Pancreas (tissue), 10 donors: ENCODE data around the gene RNASEH2A. TPM values are rescaled to one million over a fixed set of nuclear protein-coding genes. Genes with fewer than 3 reads are reported as not detected.

Source experiments
- ATAC-seq, 4 donors: fragments of 200-7000 bp; cut with Tn5 transposase; one replicate each; pipeline versions ENCODE4 v1.8.0 to v1.9.1; 2020; ENCODE audit warnings: mild to moderate bottlenecking in 4 of 4, moderate library complexity in 4 of 4
- DNase-seq, 6 donors: peaks; one replicate each; pipeline ENCODE4 v3.0.0-alpha.2; 2020
- FAIRE-seq: peaks from 2 replicates; lab custom pipeline; 2012; peaks lifted over from hg19 to GRCh38; lab: Jason Lieb, UNC
- H3K27ac ChIP-seq, 4 donors: fragments of 200-600 bp; sonication (generic); 1 replicate in 3 of 4; 2 replicates in 1 of 4; pipeline versions ENCODE4 v1.5.0 to v1.8.0; 2020
- H3K27me3 ChIP-seq, 4 donors: fragments of 200-600 bp; one replicate each; pipeline ENCODE4 v1.8.0; 2021
- H3K36me3 ChIP-seq, 3 donors: fragments of 200-600 bp; sonication (generic) in 1 of 3; one replicate each; pipeline versions ENCODE4 v1.5.0 to v1.8.0; 2020 to 2021
- H3K4me1 ChIP-seq, 3 donors: fragments of 200-600 bp; one replicate each; pipeline ENCODE4 v1.8.0; 2021
- H3K4me3 ChIP-seq, 4 donors: fragments of 200-600 bp; sonication (generic) in 2 of 4; one replicate each; pipeline versions ENCODE4 v1.5.0 to v1.8.0; 2020 to 2021
- H3K9me3 ChIP-seq, 4 donors: fragments of 200-600 bp; one replicate each; pipeline ENCODE4 v1.8.0; 2021
- WGBS, 2 donors: extraction: QIAGEN DNeasy Blood & Tissue Kit; methylation state at CpG; one replicate each; pipeline ENCODE4 v1.1.7; 2013; 5-methylcytosine and 5-hydroxymethylcytosine counted together
- intact Hi-C, 3 donors: fragments of 100-400 bp; cut with DNase I; formaldehyde crosslinking; loops; one replicate each; pipeline versions ENCODE4 v1.11.1 to v1.14.2; 2022
- polyA plus RNA-seq, 2 donors: library from polyadenylated mRNA; stranded (reverse); fragments of 200-250 nt; gene quantifications; one replicate each; pipeline ENCODE4 v1.2.3, GENCODE V29; 2013
- total RNA-seq, 6 donors: library from RNA; stranded (reverse); fragmentation: NEBNext Ultra II Directional in 4 of 6; extraction: Animal tissue kit (Norgen Biotek cat#: 25700) in 4 of 6; gene quantifications; one replicate each; pipeline versions ENCODE4 v1.2.1 to v1.2.4, GENCODE V29; 2021 to 2023
- TF ChIP-seq, protein P1 (sequence below), 4 donors: fragments of 200-600 bp; sonication (generic) in 3 of 4; IDR thresholded peaks; one replicate each; pipeline versions ENCODE4 v1.5.0 to v1.8.0; 2021; ENCODE audit warnings: antibody characterized with exemption in 4 of 4
- donor health status: healthy with polysubstance abuse.
- donor health status: DM: no; HTN: no; CAD: no; lungs with moderate emphysema.
- donor health status: DM: no; HTN: no; CAD: no.
- donor health status: control.
- donor health status: control.
- donor health status: Bipolar disorder and iron deficiency.
- donor health status: DM: yes; HTN: yes; CAD: no.
- donor health status: DM: no; HTN: no; CAD: no.
- donor health status: DM: no; HTN: no; CAD: no.
- donor health status: DM: yes; HTN: yes; CAD: no.

The RNASEH2A gene
- total and polyA plus RNA-seq, 8 donors = 1.7 to 6.0 (median 3.6) TPM

DNA sequence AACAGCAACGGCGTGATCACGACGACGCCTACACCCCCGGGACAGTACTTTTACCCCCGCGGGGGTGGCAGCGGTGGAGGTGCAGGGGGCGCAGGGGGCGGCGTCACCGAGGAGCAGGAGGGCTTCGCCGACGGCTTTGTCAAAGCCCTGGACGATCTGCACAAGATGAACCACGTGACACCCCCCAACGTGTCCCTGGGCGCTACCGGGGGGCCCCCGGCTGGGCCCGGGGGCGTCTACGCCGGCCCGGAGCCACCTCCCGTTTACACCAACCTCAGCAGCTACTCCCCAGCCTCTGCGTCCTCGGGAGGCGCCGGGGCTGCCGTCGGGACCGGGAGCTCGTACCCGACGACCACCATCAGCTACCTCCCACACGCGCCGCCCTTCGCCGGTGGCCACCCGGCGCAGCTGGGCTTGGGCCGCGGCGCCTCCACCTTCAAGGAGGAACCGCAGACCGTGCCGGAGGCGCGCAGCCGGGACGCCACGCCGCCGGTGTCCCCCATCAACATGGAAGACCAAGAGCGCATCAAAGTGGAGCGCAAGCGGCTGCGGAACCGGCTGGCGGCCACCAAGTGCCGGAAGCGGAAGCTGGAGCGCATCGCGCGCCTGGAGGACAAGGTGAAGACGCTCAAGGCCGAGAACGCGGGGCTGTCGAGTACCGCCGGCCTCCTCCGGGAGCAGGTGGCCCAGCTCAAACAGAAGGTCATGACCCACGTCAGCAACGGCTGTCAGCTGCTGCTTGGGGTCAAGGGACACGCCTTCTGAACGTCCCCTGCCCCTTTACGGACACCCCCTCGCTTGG is 14.1 kb upstream of the RNASEH2A start:
- peak; percentile 73 to 94 (median 80) for DNase-seq
- Histone ChIP-seq H3K27ac (peak overlapping the region; percentile 95 to 100 (median 99)), H3K4me3 (peak overlapping the region; percentile 70 to 95 (median 86)), H3K9me3 (no peaks in the 10 kb centered on the region), H3K4me1 (peaks cover 10 to 32% (median 20%) of the 10 kb centered on the region in 3 donors), H3K36me3 (no peaks in the 10 kb centered on the region), H3K27me3 (no peaks in the 10 kb centered on the region)
- FAIRE-seq = no peak
- intact Hi-C loops = no loop called here
- 0% methylated on average over 76 to 84 of the region's 84 CpGs for WGBS, 2 donors
- peak in 2 of 4 donors; percentile 9 to 11 for ATAC-seq
- TF ChIP-seq, protein P1, sequence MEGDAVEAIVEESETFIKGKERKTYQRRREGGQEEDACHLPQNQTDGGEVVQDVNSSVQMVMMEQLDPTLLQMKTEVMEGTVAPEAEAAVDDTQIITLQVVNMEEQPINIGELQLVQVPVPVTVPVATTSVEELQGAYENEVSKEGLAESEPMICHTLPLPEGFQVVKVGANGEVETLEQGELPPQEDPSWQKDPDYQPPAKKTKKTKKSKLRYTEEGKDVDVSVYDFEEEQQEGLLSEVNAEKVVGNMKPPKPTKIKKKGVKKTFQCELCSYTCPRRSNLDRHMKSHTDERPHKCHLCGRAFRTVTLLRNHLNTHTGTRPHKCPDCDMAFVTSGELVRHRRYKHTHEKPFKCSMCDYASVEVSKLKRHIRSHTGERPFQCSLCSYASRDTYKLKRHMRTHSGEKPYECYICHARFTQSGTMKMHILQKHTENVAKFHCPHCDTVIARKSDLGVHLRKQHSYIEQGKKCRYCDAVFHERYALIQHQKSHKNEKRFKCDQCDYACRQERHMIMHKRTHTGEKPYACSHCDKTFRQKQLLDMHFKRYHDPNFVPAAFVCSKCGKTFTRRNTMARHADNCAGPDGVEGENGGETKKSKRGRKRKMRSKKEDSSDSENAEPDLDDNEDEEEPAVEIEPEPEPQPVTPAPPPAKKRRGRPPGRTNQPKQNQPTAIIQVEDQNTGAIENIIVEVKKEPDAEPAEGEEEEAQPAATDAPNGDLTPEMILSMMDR (IDR thresholded peaks at IDR 0.05) = no peak

GRCh38 chr19:12792853-12793289 is 13.5 kb upstream of the RNASEH2A start:
- Histone ChIP-seq H3K36me3 (no peaks in the 10 kb centered on the region), H3K4me1 (peaks cover 10 to 26% (median 20%) of the 10 kb centered on the region in 3 donors), H3K9me3 (no peaks in the 10 kb centered on the region), H3K27ac (peak overlapping the region; percentile 95 to 100 (median 99)), H3K27me3 (no peaks in the 10 kb centered on the region), H3K4me3 (peak overlapping the region; percentile 70 to 95 (median 86))
- TF ChIP-seq, protein P1 (IDR thresholded peaks at IDR 0.05) = no peak
- intact Hi-C loops = no loop called here
- FAIRE-seq (no peak), ATAC-seq (peak in 1 of 4 donors; percentile 0), DNase-seq (peak in 3 of 6 donors; percentile 43 to 68 (median 47))
- WGBS, 2 donors = 0% methylated on average over 22 of the region's 22 CpGs

DNA sequence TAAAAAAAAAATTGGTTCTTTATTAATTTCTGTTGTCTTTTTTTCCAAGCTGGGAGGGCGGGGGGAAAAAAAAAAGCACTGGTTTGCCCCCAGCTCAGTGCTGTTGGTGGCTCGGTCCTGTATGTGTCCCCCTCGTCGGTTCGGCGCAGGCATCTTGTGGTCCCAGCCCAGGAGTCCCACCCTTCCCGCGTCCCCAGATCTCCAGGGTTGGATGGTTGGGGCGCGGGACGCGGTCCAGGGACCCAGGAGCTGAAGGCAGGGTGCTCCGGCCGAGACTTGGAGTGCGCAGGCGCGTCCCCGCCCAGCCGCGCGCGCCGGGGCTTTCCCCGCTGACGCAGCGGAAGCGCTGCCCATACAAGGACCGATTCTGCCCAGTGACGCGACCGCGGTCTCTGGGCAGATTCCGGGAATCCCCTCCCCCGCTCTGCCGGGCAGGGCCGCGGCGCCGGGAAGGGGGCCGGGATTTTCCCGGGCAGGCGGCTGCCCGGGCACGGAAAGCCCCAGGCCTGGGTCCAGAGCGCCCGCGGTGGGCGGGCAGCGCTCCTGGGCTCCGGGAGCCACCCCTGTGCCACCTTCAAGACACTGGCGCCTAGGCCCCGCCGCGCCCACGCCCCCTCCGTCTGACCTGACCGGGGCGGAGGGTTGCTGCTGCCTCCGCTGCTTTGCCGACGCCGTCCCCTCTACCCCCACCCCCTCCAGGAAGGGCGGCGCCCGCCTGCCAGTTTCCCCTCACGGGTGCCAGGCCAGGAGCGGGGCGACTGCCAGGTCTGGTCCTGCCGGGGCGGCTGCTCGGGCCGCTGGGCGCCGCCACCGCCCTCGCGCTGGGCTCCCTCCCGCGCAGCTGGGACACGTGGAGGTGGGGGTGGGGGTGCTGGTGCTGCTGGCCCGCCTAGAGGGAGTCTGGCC is 12.8 kb upstream of the RNASEH2A start:
- FAIRE-seq = no peak

DNA sequence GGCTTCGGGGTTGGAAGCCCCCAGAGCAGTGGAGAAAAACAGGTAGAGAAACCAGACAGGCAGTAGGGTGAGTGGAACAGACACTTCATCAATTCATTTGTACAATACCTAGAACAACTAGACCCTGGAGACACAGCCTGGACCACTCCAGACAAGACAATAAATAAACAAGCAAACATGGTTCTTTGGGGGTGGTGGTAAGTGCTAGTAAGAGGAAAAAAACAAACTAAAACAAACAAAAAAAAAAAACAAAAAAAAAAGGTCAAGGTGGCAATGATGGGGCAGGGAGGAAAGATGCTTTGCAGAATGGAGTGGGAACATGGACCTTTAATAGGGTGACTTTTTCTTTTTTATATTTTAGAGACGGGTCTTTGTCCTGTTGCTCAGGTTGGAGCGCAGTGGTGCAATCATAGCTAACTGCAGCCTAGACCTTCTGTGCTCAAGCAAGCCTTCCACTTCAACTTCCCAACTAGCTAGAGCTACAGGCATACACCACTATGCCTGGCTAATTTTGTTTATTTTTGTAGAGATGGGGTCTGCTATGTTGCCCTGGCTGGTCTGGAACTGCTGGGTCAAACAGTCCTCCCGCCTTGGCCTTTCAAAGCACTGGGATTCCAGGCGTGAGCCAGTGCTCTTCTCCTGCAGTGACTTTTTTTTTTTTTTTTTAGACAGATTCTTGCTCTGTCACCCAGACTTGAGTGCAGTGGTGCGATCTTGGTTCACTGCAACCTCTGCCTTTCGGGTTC is 12.0 kb upstream of the RNASEH2A start:
- TF ChIP-seq, protein P1 (IDR thresholded peaks at IDR 0.05) = no peak
- 58 to 68% methylated on average over 7 of the region's 7 CpGs for WGBS, 2 donors
- intact Hi-C loops = no loop called here
- Histone ChIP-seq H3K27me3 (no peaks in the 10 kb centered on the region), H3K9me3 (no peaks in the 10 kb centered on the region), H3K36me3 (peaks cover 0 to 4% (median 0%) of the 10 kb centered on the region in 3 donors), H3K4me1 (peaks cover under 1 to 12% (median 8%) of the 10 kb centered on the region in 3 donors), H3K27ac (peak overlapping the region; percentile 95 to 100 (median 99)), H3K4me3 (peak overlapping the region in 2 of 4 donors; percentile 70 to 81)
- DNase-seq (peak in 2 of 6 donors; percentile 33 to 36), FAIRE-seq (no peak), ATAC-seq (no peak)

More for the DNA sequence above, 12.8 kb upstream of the RNASEH2A start:
- H3K27me3 ChIP-seq = no peaks in the 10 kb centered on the region
- peak overlapping the region; percentile 95 to 100 (median 99) for H3K27ac ChIP-seq
- peak overlapping the region; percentile 70 to 95 (median 86) for H3K4me3 ChIP-seq
- TF ChIP-seq, protein P1 (IDR thresholded peaks at IDR 0.05) = no peak
- 0% methylated on average over 65 to 81 of the region's 81 CpGs for WGBS, 2 donors
- peak; percentile 46 to 67 (median 56) for ATAC-seq
- intact Hi-C loops = no loop called here
- peaks cover 9 to 19% (median 17%) of the 10 kb centered on the region in 3 donors for H3K4me1 ChIP-seq
- peak; percentile 94 to 99 (median 96) for DNase-seq
- H3K36me3 ChIP-seq = no peaks in the 10 kb centered on the region
- H3K9me3 ChIP-seq = no peaks in the 10 kb centered on the region
